ENCODE measurements around the gene ANO1.

GRCh38 chr11:70147668-70148067 lies 69.6 kb downstream of the ANO1 start:
- TF ChIP-seq CTCF (IDR thresholded peaks at IDR 0.05; ENCODE audit: low read length) = no peak
- TF ChIP-seq EZH2phosphoT487 (IDR thresholded peaks at IDR 0.05; ENCODE audit: low read length) = no peak
- TF ChIP-seq EZH2 (optimal IDR thresholded peaks at IDR 0.05; ENCODE audit: low read depth, low read length) = no peak
